HUES64 (cell line): ENCODE results near the gene TAS1R2.

Source experiments
- H3K27ac ChIP-seq: 2 replicates; pipeline ENCODE4 v1.7.0; 2013; ENCODE audit warnings: low read depth, low read length, inconsistent platforms
- H3K27me3 ChIP-seq: 2 replicates; pipeline ENCODE4 v1.6.1; 2013; ENCODE audit warnings: mild to moderate bottlenecking, low read length; ENCODE audit not compliant: insufficient read depth
- H3K36me3 ChIP-seq: 2 replicates; pipeline ENCODE4 v1.6.1; 2013; ENCODE audit warnings: mild to moderate bottlenecking, low read length; ENCODE audit not compliant: insufficient read depth
- H3K4me1 ChIP-seq: 2 replicates; pipeline ENCODE4 v1.6.1; 2013; ENCODE audit warnings: mild to moderate bottlenecking, low read length, moderate library complexity; ENCODE audit not compliant: insufficient read depth
- H3K4me3 ChIP-seq: 2 replicates; pipeline ENCODE4 v1.5.1; 2013; ENCODE audit warnings: mild to moderate bottlenecking, low read length, moderate library complexity
- H3K9ac ChIP-seq: 2 replicates; pipeline ENCODE4 v1.6.1; 2013; ENCODE audit warnings: mild to moderate bottlenecking, low read depth, low read length
- H3K9me3 ChIP-seq: 2 replicates; pipeline ENCODE4 v1.6.1; 2013; ENCODE audit warnings: low read depth, low read length; ENCODE audit not compliant: insufficient read depth
- WGBS: fragments of 150-250, 120-280 bp; methylation state at CpG from one replicate; pipeline ENCODE4 v1.1.7; 2013; ENCODE audit warnings: missing lambda C conversion rate; 5-methylcytosine and 5-hydroxymethylcytosine counted together

TAS1R2 gene

GRCh38 chr1:18819203-18819602 is 40.3 kb downstream of the TAS1R2 start:
- peaks cover 11% of the 10 kb centered on the region; the same call in 1 of the 2 replicates for H3K27me3 ChIP-seq
- no peak overlapping the region for H3K27ac ChIP-seq
- WGBS = 68% methylated on average over 12 of the region's 12 CpGs

GRCh38 chr1:18817795-18818435 is 41.5 kb downstream of the TAS1R2 start:
- no peaks in the 10 kb centered on the region for H3K9me3 ChIP-seq
- H3K9ac ChIP-seq = no peak overlapping the region
- peaks cover 11% of the 10 kb centered on the region; the same call in 1 of the 2 replicates for H3K27me3 ChIP-seq
- H3K36me3 ChIP-seq = no peaks in the 10 kb centered on the region
- H3K27ac ChIP-seq = no peak overlapping the region
- 77% methylated on average over 22 of the region's 22 CpGs for whole genome bisulfite sequencing
- H3K4me1 ChIP-seq = no peaks in the 10 kb centered on the region
- no peak overlapping the region for H3K4me3 ChIP-seq

More at GRCh38 chr1:18819203-18819602, 40.3 kb downstream of the TAS1R2 start:
- Histone ChIP-seq H3K9me3 (no peaks in the 10 kb centered on the region), H3K9ac (no peak overlapping the region), H3K4me3 (no peak overlapping the region), H3K4me1 (no peaks in the 10 kb centered on the region), H3K36me3 (no peaks in the 10 kb centered on the region)

GRCh38 chr1:18817316-18817715 is 42.1 kb downstream of the TAS1R2 start:
- Histone ChIP-seq H3K4me3 (no peak overlapping the region), H3K9ac (no peak overlapping the region), H3K36me3 (no peaks in the 10 kb centered on the region), H3K9me3 (no peaks in the 10 kb centered on the region), H3K4me1 (no peaks in the 10 kb centered on the region), H3K27me3 (peaks cover 11% of the 10 kb centered on the region; the same call in 1 of the 2 replicates), H3K27ac (no peak overlapping the region)
- WGBS = 85% methylated on average over 3 of the region's 3 CpGs

GRCh38 chr1:18816808-18817207 is 42.7 kb downstream of the TAS1R2 start:
- WGBS = 76% methylated on average over 2 of the region's 2 CpGs
- no peaks in the 10 kb centered on the region for H3K9me3 ChIP-seq

GRCh38 chr1:18814874-18815531 is 44.5 kb downstream of the TAS1R2 start:
- no peak overlapping the region for H3K4me3 ChIP-seq
- H3K27ac ChIP-seq = no peak overlapping the region
- no peaks in the 10 kb centered on the region for H3K9me3 ChIP-seq
- H3K9ac ChIP-seq = no peak overlapping the region
- no peaks in the 10 kb centered on the region for H3K36me3 ChIP-seq
- 79% methylated on average over 10 of the region's 10 CpGs for WGBS
- peaks cover 8% of the 10 kb centered on the region; the same call in 1 of the 2 replicates for H3K27me3 ChIP-seq
- H3K4me1 ChIP-seq = no peaks in the 10 kb centered on the region

More at GRCh38 chr1:18816808-18817207, 42.7 kb downstream of the TAS1R2 start:
- Histone ChIP-seq H3K27me3 (peaks cover 11% of the 10 kb centered on the region; the same call in 1 of the 2 replicates), H3K4me3 (no peak overlapping the region), H3K36me3 (no peaks in the 10 kb centered on the region), H3K27ac (no peak overlapping the region), H3K4me1 (no peaks in the 10 kb centered on the region), H3K9ac (no peak overlapping the region)

GRCh38 chr1:18814425-18814824 is 45.0 kb downstream of the TAS1R2 start:
- 66% methylated on average over 6 of the region's 6 CpGs for WGBS
- Histone ChIP-seq H3K9ac (no peak overlapping the region), H3K4me3 (no peak overlapping the region), H3K4me1 (no peaks in the 10 kb centered on the region), H3K36me3 (no peaks in the 10 kb centered on the region), H3K27ac (no peak overlapping the region), H3K27me3 (peaks cover 3% of the 10 kb centered on the region; the same call in 1 of the 2 replicates), H3K9me3 (no peaks in the 10 kb centered on the region)

GRCh38 chr1:18812453-18812939 is 47.0 kb downstream of the TAS1R2 start:
- H3K9ac ChIP-seq = no peak overlapping the region
- no peaks in the 10 kb centered on the region for H3K27me3 ChIP-seq
- H3K4me3 ChIP-seq = no peak overlapping the region
- WGBS = 90% methylated on average over 7 of the region's 7 CpGs
- no peaks in the 10 kb centered on the region for H3K36me3 ChIP-seq
- H3K4me1 ChIP-seq = no peaks in the 10 kb centered on the region
- no peaks in the 10 kb centered on the region for H3K9me3 ChIP-seq
- H3K27ac ChIP-seq = no peak overlapping the region

GRCh38 chr1:18811733-18812452 is 47.6 kb downstream of the TAS1R2 start:
- Histone ChIP-seq H3K27me3 (no peaks in the 10 kb centered on the region), H3K4me3 (no peak overlapping the region), H3K9ac (no peak overlapping the region), H3K36me3 (no peaks in the 10 kb centered on the region), H3K9me3 (no peaks in the 10 kb centered on the region), H3K4me1 (no peaks in the 10 kb centered on the region), H3K27ac (no peak overlapping the region)
- WGBS = 86% methylated on average over 7 of the region's 7 CpGs

GRCh38 chr1:18809953-18810899 is 49.2 kb downstream of the TAS1R2 start:
- Histone ChIP-seq H3K27me3 (no peaks in the 10 kb centered on the region), H3K4me1 (no peaks in the 10 kb centered on the region), H3K9ac (no peak overlapping the region), H3K27ac (no peak overlapping the region), H3K4me3 (no peak overlapping the region), H3K36me3 (no peaks in the 10 kb centered on the region), H3K9me3 (no peaks in the 10 kb centered on the region)
- 82% methylated on average over 16 of the region's 16 CpGs for WGBS

GRCh38 chr1:18808550-18808949 is 50.9 kb downstream of the TAS1R2 start:
- no peak overlapping the region for H3K27ac ChIP-seq
- no peak overlapping the region for H3K4me3 ChIP-seq
- no peak overlapping the region for H3K9ac ChIP-seq
- no peaks in the 10 kb centered on the region for H3K36me3 ChIP-seq
- no peaks in the 10 kb centered on the region for H3K9me3 ChIP-seq
- H3K4me1 ChIP-seq = no peaks in the 10 kb centered on the region
- WGBS = 80% methylated on average over 8 of the region's 8 CpGs
- H3K27me3 ChIP-seq = no peaks in the 10 kb centered on the region
